Right lobe of liver (tissue), 6 donors: ENCODE data around the gene PROSER2. TPM values are rescaled to one million over a fixed set of nuclear protein-coding genes. Genes with fewer than 3 reads are reported as not detected.
A peak's percentile ranks its signal among the peaks of the same experiment; 100 is the strongest.

Experiments
- ATAC-seq, 4 donors: fragments of 200-7000 bp; cut with Tn5 transposase; one replicate each; pipeline ENCODE4 v1.9.1; 2020; ENCODE audit warnings: mild to moderate bottlenecking in 4 of 4, moderate library complexity in 4 of 4
- DNase-seq, 3 donors: peaks; one replicate each; pipeline ENCODE4 v3.0.0-alpha.2; 2020
- H3K27ac ChIP-seq, 3 donors: fragments of 200-600 bp; one replicate each; pipeline ENCODE4 v1.8.0; 2022
- H3K27me3 ChIP-seq, 2 donors: fragments of 200-600 bp; one replicate each; pipeline ENCODE4 v1.8.0; 2022
- H3K36me3 ChIP-seq, 4 donors: fragments of 200-600 bp; sonication (generic) in 1 of 4; one replicate each; pipeline versions ENCODE4 v1.5.1 to v1.8.0; 2017 to 2022; ENCODE audit warnings: control low read depth in 1 of 4
- H3K4me1 ChIP-seq, 4 donors: fragments of 200-600 bp; sonication (generic) in 1 of 4; one replicate each; pipeline versions ENCODE4 v1.5.1 to v1.8.0; 2017 to 2022; ENCODE audit warnings: control low read depth in 1 of 4
- H3K4me3 ChIP-seq, 3 donors: fragments of 200-600 bp; one replicate each; pipeline ENCODE4 v1.8.0; 2022
- H3K9me3 ChIP-seq, 4 donors: fragments of 200-600 bp; sonication (generic) in 1 of 4; one replicate each; pipeline versions ENCODE4 v1.5.1 to v1.8.0; 2017 to 2022; ENCODE audit warnings: control low read depth in 1 of 4
- CTCF ChIP-seq, 4 donors: fragments of 200-600 bp in 3 of 4; fragments of 450-650 bp in 1 of 4; IDR thresholded peaks; one replicate each; pipeline versions ENCODE4 v1.5.1 to v1.8.0; 2016 to 2022; ENCODE audit warnings: antibody characterized with exemption in 4 of 4, mild to moderate bottlenecking in 2 of 4
- POLR2A ChIP-seq: fragments of 450-650 bp; IDR thresholded peaks from one replicate; pipeline ENCODE4 v1.6.1; 2017; ENCODE audit warnings: antibody characterized with exemption, mild to moderate bottlenecking
- WGBS: methylation state at CpG from one replicate; pipeline ENCODE4 v1.1.6; 2018; ENCODE audit warnings: low coverage, low lambda C conversion rate; ENCODE audit not compliant: insufficient coverage; ENCODE audit errors: missing lambda C conversion rate; 5-methylcytosine and 5-hydroxymethylcytosine counted together
- intact Hi-C, 2 donors: fragments of 100-400 bp; cut with DNase I; formaldehyde crosslinking; loops; one replicate each; pipeline versions ENCODE4 v1.11.2 to v1.14.1; 2022
- long read RNA-seq: library from polyadenylated mRNA; unstranded; transcript quantifications from one replicate; pipeline ENCODE4 v2.0.0, GENCODE V29; 2019
- total RNA-seq, 6 experiments: library from RNA; depleted of rRNA in 2 of 6; stranded (reverse); fragments of >200 nt in 2 of 6; fragmentation: NEBNext Ultra II Directional in 3 of 6; extraction: Animal tissue kit (Norgen Biotek cat#: 25700) in 3 of 6; gene quantifications; one replicate each; pipeline versions ENCODE4 v1.1.0 to v1.2.4, GENCODE V29; 2016 to 2023
- donor health status: DM: no; HTN: yes; CAD: no.
- donor health status: DM: no; HTN: no; CAD: no.
- donor health status: DM: no; HTN: no; CAD: no.
- donor health status: DM: no; HTN: yes; CAD: no.
- donor health status: DM: no; HTN: yes; CAD: no.

Gene PROSER2
- 10 to 100 TPM; 24.5 to 65.9 (median 26.8) TPM for total RNA-seq
- long read RNA-seq, partial matches to known transcripts = 0 of 1 reads
- long read RNA-seq, other reads (novel, unspliced or antisense) = 1 of 1 reads

GRCh38 chr10:11823122-11823988 is at the start of gene PROSER2:
TSS of gene PROSER2 (plus strand) at chr10:11823356. CDS start at chr10:11852078, 28,722 bp downstream.
- ATAC-seq (peak; percentile 62 to 83 (median 74)), DNase-seq (peak; percentile 68 to 76 (median 74))
- no peaks in the 10 kb centered on the region for H3K9me3 ChIP-seq
- H3K4me3 ChIP-seq = peak within 1 kb of the TSS; percentile 82 to 84 (median 83)
- H3K27me3 ChIP-seq = no peaks in the 10 kb centered on the region
- intact Hi-C loops = no loop called here
- 1% methylated on average over 29 of the region's 114 CpGs for WGBS
- TF ChIP-seq CTCF (IDR thresholded peaks at IDR 0.05) = peak in 3 of 4 donors; percentile 5 to 8 (median 6)
- TF ChIP-seq POLR2A = peak; percentile 96
- H3K27ac ChIP-seq = peak within 1 kb of the TSS; percentile 95 to 97 (median 96)
- H3K4me1 ChIP-seq = peaks cover 0 to 28% (median 4%) of the 10 kb centered on the region in 4 donors
- no peaks in the 10 kb centered on the region for H3K36me3 ChIP-seq

GRCh38 chr10:11773761-11774441 is 49.3 kb upstream of the PROSER2 start:
- H3K4me3 ChIP-seq = no peak overlapping the region
- intact Hi-C loops = no loop called here
- H3K4me1 ChIP-seq = no peaks in the 10 kb centered on the region
- no peak for TF ChIP-seq CTCF (IDR thresholded peaks at IDR 0.05)
- no peak for TF ChIP-seq POLR2A
- no peaks in the 10 kb centered on the region for H3K27me3 ChIP-seq
- H3K36me3 ChIP-seq = no peaks in the 10 kb centered on the region
- DNase-seq (no peak), ATAC-seq (no peak)
- no peak overlapping the region for H3K27ac ChIP-seq
- 86% methylated on average over 11 of the region's 14 CpGs for WGBS
- no peaks in the 10 kb centered on the region for H3K9me3 ChIP-seq

- Histone ChIP-seq H3K36me3 (no peaks in the 10 kb centered on the region), H3K4me1 (no peaks in the 10 kb centered on the region), H3K4me3 (no peak overlapping the region), H3K9me3 (no peaks in the 10 kb centered on the region), H3K27ac (no peak overlapping the region), H3K27me3 (no peaks in the 10 kb centered on the region)
- DNase-seq = no peak
- intact Hi-C loops = no loop called here
- ATAC-seq = no peak
- TF ChIP-seq POLR2A = no peak
- TF ChIP-seq CTCF (IDR thresholded peaks at IDR 0.05) = no peak
- WGBS = 48% methylated on average over 5 of the region's 5 CpGs
Measured at GRCh38 chr10:11775412-11775811, 47.7 kb upstream of the PROSER2 start.

GRCh38 chr10:11776080-11776479 is 47.1 kb upstream of the PROSER2 start:
- 57% methylated on average over 1 of the region's 3 CpGs for WGBS
- Histone ChIP-seq H3K4me3 (no peak overlapping the region), H3K27me3 (no peaks in the 10 kb centered on the region), H3K9me3 (no peaks in the 10 kb centered on the region), H3K4me1 (no peaks in the 10 kb centered on the region), H3K27ac (no peak overlapping the region), H3K36me3 (no peaks in the 10 kb centered on the region)
- no peak for DNase-seq
- intact Hi-C loops = no loop called here
- no peak for ATAC-seq
- TF ChIP-seq CTCF (IDR thresholded peaks at IDR 0.05) = no peak
- no peak for TF ChIP-seq POLR2A
